Natural killer cell (primary cell): Measurements from ENCODE around the gene RNF167. TPM values are rescaled to one million over a fixed set of nuclear protein-coding genes. Genes with fewer than 3 reads are reported as not detected.

Experiments used
- ATAC-seq, 3 donors: fragments of 150-1000 bp in 2 of 3; fragments of 200-7000 bp in 1 of 3; cut with Tn5 transposase; 1 replicate in 1 of 3; 2 replicates in 2 of 3; pipeline ENCODE4 v1.10.0; 2021; ENCODE audit warnings: mild to moderate bottlenecking in 2 of 3, moderate library complexity in 2 of 3
- DNase-seq, 2 donors: peaks; one replicate each; pipeline versions ENCODE4 v3.0.0 to v3.0.0-alpha.2; 2013 to 2021; ENCODE audit warnings: mixed read lengths in 1 of 2
- H3K27ac ChIP-seq: one replicate; pipeline ENCODE4 v1.5.1; 2013; ENCODE audit warnings: mild to moderate bottlenecking, low read length
- H3K27me3 ChIP-seq: one replicate; pipeline ENCODE4 v1.6.1; 2013; ENCODE audit warnings: low read length; ENCODE audit not compliant: control insufficient read depth, insufficient read depth
- H3K36me3 ChIP-seq: one replicate; pipeline ENCODE4 v1.6.1; 2013; ENCODE audit warnings: low read length; ENCODE audit not compliant: control insufficient read depth, insufficient read depth
- H3K4me1 ChIP-seq: one replicate; pipeline ENCODE4 v1.6.1; 2013; ENCODE audit warnings: low read length; ENCODE audit not compliant: control insufficient read depth, insufficient read depth
- H3K4me3 ChIP-seq: one replicate; pipeline ENCODE4 v1.5.1; 2013; ENCODE audit warnings: low read length
- H3K9me3 ChIP-seq: one replicate; pipeline ENCODE4 v1.6.1; 2013; ENCODE audit warnings: low read length; ENCODE audit not compliant: control insufficient read depth, insufficient read depth
- H3K27ac Mint-ChIP-seq, 2 donors: one replicate each; pipeline ENCODE4 v1.8.0; 2022; ENCODE audit warnings: mild to moderate bottlenecking in 2 of 2, mixed read lengths in 2 of 2, moderate library complexity in 1 of 2
- H3K27me3 Mint-ChIP-seq, 2 donors: one replicate each; pipeline ENCODE4 v1.8.0; 2022; ENCODE audit warnings: low read depth in 2 of 2, mixed read lengths in 2 of 2
- H3K36me3 Mint-ChIP-seq: one replicate; pipeline ENCODE4 v1.8.0; 2022; ENCODE audit warnings: mixed read lengths
- H3K4me1 Mint-ChIP-seq, 2 donors: one replicate each; pipeline ENCODE4 v1.8.0; 2022; ENCODE audit warnings: mixed read lengths in 2 of 2
- H3K4me3 Mint-ChIP-seq: one replicate; pipeline ENCODE4 v1.8.0; 2022; ENCODE audit warnings: mild to moderate bottlenecking, moderate library complexity, mixed read lengths
- H3K9me3 Mint-ChIP-seq, 2 donors: one replicate each; pipeline ENCODE4 v1.8.0; 2022; ENCODE audit warnings: mixed read lengths in 2 of 2
- WGBS: methylation state at CpG from one replicate; pipeline ENCODE4 v1.1.7; 2013; ENCODE audit warnings: missing lambda C conversion rate; ENCODE audit not compliant: insufficient coverage; 5-methylcytosine and 5-hydroxymethylcytosine counted together
- intact Hi-C: fragments of 100-400 bp; cut with micrococcal nuclease; formaldehyde crosslinking; loops from one replicate; pipeline ENCODE4 v1.14.2; 2022
- total RNA-seq, 4 donors: library from RNA; stranded (reverse); fragments of 120-200 nt in 1 of 4; gene quantifications; one replicate each; pipeline versions ENCODE4 v1.2.3 to v1.2.4, GENCODE V29; 2013 to 2022
- TF ChIP-seq, protein P1 (sequence below): fragments of 200-600 bp; IDR thresholded peaks from one replicate; pipeline ENCODE4 v1.8.0; 2022; ENCODE audit warnings: antibody characterized with exemption

Gene RNF167
- total RNA-seq, 3 donors from 2014 or later (not counting 1 experiment from before 2014, with no cell fraction given): 149 to 189 (median 177) TPM

GRCh38 chr17:4945176-4945943 is 5.3 kb downstream of the RNF167 start:
- Histone ChIP-seq H3K27ac (peak overlapping the region; percentile 96), H3K36me3 (peaks cover 50% of the 10 kb centered on the region), H3K4me3 (peak overlapping the region; percentile 99), H3K9me3 (no peaks in the 10 kb centered on the region), H3K4me1 (peaks cover 69% of the 10 kb centered on the region), H3K27me3 (no peaks in the 10 kb centered on the region)
- Mint-ChIP-seq H3K4me3 (peak overlapping the region; percentile 91), H3K9me3 (no peaks in the 10 kb centered on the region), H3K4me1 (peaks cover 68 to 76% of the 10 kb centered on the region in 2 donors), H3K27me3 (peaks cover 0 to 2% of the 10 kb centered on the region in 2 donors), H3K36me3 (peaks cover 14% of the 10 kb centered on the region), H3K27ac (peak overlapping the region; percentile 87 to 93)
- peak; percentile 75 to 83 for DNase-seq
- TF ChIP-seq, protein P1, sequence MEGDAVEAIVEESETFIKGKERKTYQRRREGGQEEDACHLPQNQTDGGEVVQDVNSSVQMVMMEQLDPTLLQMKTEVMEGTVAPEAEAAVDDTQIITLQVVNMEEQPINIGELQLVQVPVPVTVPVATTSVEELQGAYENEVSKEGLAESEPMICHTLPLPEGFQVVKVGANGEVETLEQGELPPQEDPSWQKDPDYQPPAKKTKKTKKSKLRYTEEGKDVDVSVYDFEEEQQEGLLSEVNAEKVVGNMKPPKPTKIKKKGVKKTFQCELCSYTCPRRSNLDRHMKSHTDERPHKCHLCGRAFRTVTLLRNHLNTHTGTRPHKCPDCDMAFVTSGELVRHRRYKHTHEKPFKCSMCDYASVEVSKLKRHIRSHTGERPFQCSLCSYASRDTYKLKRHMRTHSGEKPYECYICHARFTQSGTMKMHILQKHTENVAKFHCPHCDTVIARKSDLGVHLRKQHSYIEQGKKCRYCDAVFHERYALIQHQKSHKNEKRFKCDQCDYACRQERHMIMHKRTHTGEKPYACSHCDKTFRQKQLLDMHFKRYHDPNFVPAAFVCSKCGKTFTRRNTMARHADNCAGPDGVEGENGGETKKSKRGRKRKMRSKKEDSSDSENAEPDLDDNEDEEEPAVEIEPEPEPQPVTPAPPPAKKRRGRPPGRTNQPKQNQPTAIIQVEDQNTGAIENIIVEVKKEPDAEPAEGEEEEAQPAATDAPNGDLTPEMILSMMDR: no peak
- peak; percentile 30 to 50 (median 39) for ATAC-seq
- 27% methylated on average over 7 of the region's 7 CpGs for WGBS
- intact Hi-C loops: loop anchor here (2.0 to 5.0 kb wide), 2 partner anchors 45 to 472 kb away; partner anchors contain the start of gene NUP88

DNA sequence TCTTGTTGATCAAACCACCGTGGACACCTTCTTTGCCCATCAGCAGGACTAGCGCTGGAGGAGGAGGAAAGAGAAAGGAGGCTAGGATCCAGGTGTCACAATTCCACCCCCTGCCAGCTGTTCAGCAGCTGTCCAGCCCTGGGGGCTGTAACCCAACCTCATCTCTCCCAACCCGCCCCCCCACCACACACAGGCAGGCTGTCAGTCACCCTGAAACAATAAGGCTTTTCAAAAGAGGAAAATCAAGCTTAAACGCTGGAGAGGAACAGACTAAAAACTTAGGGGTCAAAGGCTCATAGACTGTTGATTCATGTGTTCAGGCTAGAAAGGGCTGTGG is 5.8 kb downstream of the RNF167 start:
- H3K9me3 Mint-ChIP-seq: no peaks in the 10 kb centered on the region
- Histone ChIP-seq H3K27ac (peak overlapping the region; percentile 96), H3K9me3 (no peaks in the 10 kb centered on the region), H3K4me1 (peaks cover 71% of the 10 kb centered on the region), H3K36me3 (peaks cover 50% of the 10 kb centered on the region), H3K4me3 (peak overlapping the region; percentile 99), H3K27me3 (no peaks in the 10 kb centered on the region)
- H3K4me1 Mint-ChIP-seq: peaks cover 70 to 76% of the 10 kb centered on the region in 2 donors
- no peak for ATAC-seq
- H3K4me3 Mint-ChIP-seq: peak overlapping the region; percentile 91
- intact Hi-C loops: loop anchor here (2.0 to 5.0 kb wide), 2 partner anchors 45 to 471 kb away; partner anchors contain the start of gene NUP88
- DNase-seq: no peak
- peak overlapping the region; percentile 87 to 93 for H3K27ac Mint-ChIP-seq
- TF ChIP-seq, protein P1: no peak
- H3K36me3 Mint-ChIP-seq: peaks cover 14% of the 10 kb centered on the region
- H3K27me3 Mint-ChIP-seq: peaks cover 0 to 2% of the 10 kb centered on the region in 2 donors
- 23% methylated on average over 4 of the region's 4 CpGs for whole genome bisulfite sequencing

DNA sequence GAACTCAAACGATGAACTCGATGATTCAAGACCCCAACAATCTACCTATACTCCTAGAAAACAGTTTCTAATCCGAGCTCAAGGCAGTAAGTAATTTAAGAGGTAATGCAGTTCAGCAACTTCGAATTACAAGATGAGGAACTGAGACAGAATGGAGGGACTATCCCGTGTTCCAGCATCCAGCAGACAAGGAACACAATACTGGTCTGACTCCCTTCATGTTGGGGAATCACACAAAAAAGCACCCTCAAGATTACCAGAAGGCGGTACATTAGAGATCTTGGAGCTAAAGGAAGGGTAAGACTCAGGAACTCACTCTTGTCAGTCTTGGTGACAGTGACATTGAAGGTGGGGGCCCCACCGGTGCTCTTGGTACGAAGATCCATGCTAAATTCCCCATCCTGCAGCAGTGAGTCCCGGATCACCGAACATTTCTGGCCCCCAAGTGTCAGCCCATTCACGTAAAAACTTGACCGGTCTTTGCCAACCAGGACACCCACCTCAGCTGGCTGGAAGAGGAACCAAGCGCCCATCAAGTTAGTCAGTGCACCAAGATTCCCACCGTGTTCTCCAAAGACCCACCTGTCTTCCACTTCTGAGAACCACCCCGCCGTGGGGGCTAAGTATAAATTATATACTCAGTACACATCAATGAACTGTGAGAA is 6.4 kb downstream of the RNF167 start:
- peak overlapping the region; percentile 91 for H3K4me3 Mint-ChIP-seq
- Histone ChIP-seq H3K27me3 (no peaks in the 10 kb centered on the region), H3K27ac (peak overlapping the region; percentile 96), H3K4me3 (peak overlapping the region; percentile 99), H3K36me3 (peaks cover 50% of the 10 kb centered on the region), H3K9me3 (no peaks in the 10 kb centered on the region), H3K4me1 (peaks cover 70% of the 10 kb centered on the region)
- peaks cover 14% of the 10 kb centered on the region for H3K36me3 Mint-ChIP-seq
- H3K9me3 Mint-ChIP-seq: no peaks in the 10 kb centered on the region
- TF ChIP-seq, protein P1: no peak
- 11% methylated on average over 12 of the region's 16 CpGs for WGBS
- peaks cover 69 to 76% of the 10 kb centered on the region in 2 donors for H3K4me1 Mint-ChIP-seq
- peaks cover 0 to 2% of the 10 kb centered on the region in 2 donors for H3K27me3 Mint-ChIP-seq
- ATAC-seq (no peak), DNase-seq (peak in 1 of 2 donors; percentile 29)
- H3K27ac Mint-ChIP-seq: peak overlapping the region; percentile 87 to 93
- intact Hi-C loops: loop anchor here (5.0 kb wide), 1 partner anchor 471 kb away; the partner anchor contains the start of gene NUP88
